HUDEP-2 (cell line): ENCODE measurements around the gene CACNA2D1.
A peak's percentile ranks its signal among the peaks of the same experiment; 100 is the strongest.

Source experiments
- DNase-seq, 76 experiments: peaks; one replicate each; lab custom pipeline; 2025; ENCODE audit not compliant: unreplicated experiment in 76 of 76; lab: John Stamatoyannopoulos, UW

The CACNA2D1 gene

GRCh38 chr7:82012453-82012852 is 431.1 kb downstream of the CACNA2D1 start:
- no peak for DNase-seq

GRCh38 chr7:82010416-82010815 is 433.2 kb downstream of the CACNA2D1 start:
- DNase-seq = no peak

GRCh38 chr7:82007315-82007714 is 436.3 kb downstream of the CACNA2D1 start:
- DNase-seq = no peak

GRCh38 chr7:82005056-82005455 is 438.5 kb downstream of the CACNA2D1 start:
- DNase-seq = no peak

GRCh38 chr7:81993186-81993585 is 450.4 kb downstream of the CACNA2D1 start:
- no peak for DNase-seq

- DNase-seq = no peak
Measured at GRCh38 chr7:81990395-81990794, 453.2 kb downstream of the CACNA2D1 start.

- no peak for DNase-seq
Measured at GRCh38 chr7:81986723-81987470, 456.7 kb downstream of the CACNA2D1 start.

- no peak for DNase-seq
Measured at GRCh38 chr7:81983406-81983805, 460.2 kb downstream of the CACNA2D1 start.

GRCh38 chr7:81973117-81973516 is 470.5 kb downstream of the CACNA2D1 start:
- no peak for DNase-seq

GRCh38 chr7:81960026-81960425 is 483.6 kb downstream of the CACNA2D1 start:
- DNase-seq = no peak

GRCh38 chr7:81957517-81957916 is 486.1 kb downstream of the CACNA2D1 start:
- no peak for DNase-seq

GRCh38 chr7:81956520-81956919 is 487.1 kb downstream of the CACNA2D1 start:
- DNase-seq = peak in 29 of 76 experiments; percentile 1 to 73 (median 27)

GRCh38 chr7:81949306-81949705 is 494.3 kb downstream of the CACNA2D1 start:
- DNase-seq = no peak

GRCh38 chr7:81944058-81944457 is 499.5 kb downstream of the CACNA2D1 start:
- no peak for DNase-seq

GRCh38 chr7:81937091-81937490 is 506.5 kb downstream of the CACNA2D1 start:
- no peak for DNase-seq

GRCh38 chr7:81934596-81935301 is 508.8 kb downstream of the CACNA2D1 start:
- no peak for DNase-seq

- no peak for DNase-seq
Measured at GRCh38 chr7:81932936-81933335, 510.6 kb downstream of the CACNA2D1 start.

GRCh38 chr7:81929386-81929785 is 514.2 kb downstream of the CACNA2D1 start:
- no peak for DNase-seq

GRCh38 chr7:81926154-81926553 is 517.4 kb downstream of the CACNA2D1 start:
- DNase-seq = no peak

- no peak for DNase-seq
Measured at GRCh38 chr7:81925530-81925929, 518.0 kb downstream of the CACNA2D1 start.

- DNase-seq = no peak
Measured at GRCh38 chr7:81924494-81924893, 519.1 kb downstream of the CACNA2D1 start.

GRCh38 chr7:81919494-81919893 is 524.1 kb downstream of the CACNA2D1 start:
- no peak for DNase-seq
